Transverse colon (tissue), 3 donors: ENCODE results near the gene MACROH2A1.

ENCODE experiments used
- CTCF ChIP-seq, 5 experiments: fragments of 200-600 bp in 3 of 5; fragments of 450-650 bp in 2 of 5; sonication (generic) in 3 of 5; IDR thresholded peaks; 1 replicate in 2 of 5; 2 replicates in 3 of 5; pipeline ENCODE4 v1.5.1; 2016 to 2017; ENCODE audit warnings: antibody characterized with exemption in 5 of 5, inconsistent platforms in 3 of 5, mild to moderate bottlenecking in 2 of 5, moderate library complexity in 1 of 5
- POLR2A ChIP-seq: fragments of 450-650 bp; IDR thresholded peaks from one replicate; pipeline ENCODE4 v1.6.1; 2016; ENCODE audit warnings: antibody characterized with exemption, mild to moderate bottlenecking, moderate library complexity

- TF ChIP-seq CTCF (IDR thresholded peaks at IDR 0.05) (no peak), POLR2A (no peak)
Observed at GRCh38 chr5:135402031-135402430, 3.0 kb upstream of the MACROH2A1 start.
